ENCODE measurements around the gene SGCA. TPM values are rescaled to one million over a fixed set of nuclear protein-coding genes. Genes with fewer than 3 reads are reported as not detected.

The SGCA gene
- total RNA-seq, 1 donor from 2014 or later: 137 TPM

- no peak for DNase-seq
- no peak for TF ChIP-seq CTCF (IDR thresholded peaks at IDR 0.05; ENCODE audit: borderline replicate concordance)
Measured at GRCh38 chr17:50221266-50221863, 55.6 kb downstream of the SGCA start.

GRCh38 chr17:50221864-50222545 lies 56.2 kb downstream of the SGCA start:
- no peak overlapping the region for H3K4me3 ChIP-seq
- no peak for DNase-seq
- peaks cover 46% of the 10 kb centered on the region for H3K4me1 ChIP-seq
- intact Hi-C loops (cut with micrococcal nuclease): no loop called here
- no peak for TF ChIP-seq CTCF (IDR thresholded peaks at IDR 0.05; ENCODE audit: borderline replicate concordance)
- no peaks in the 10 kb centered on the region for H3K36me3 ChIP-seq
- H3K27me3 ChIP-seq (ENCODE audit: low read depth): peaks cover 26% of the 10 kb centered on the region
- peak overlapping the region; percentile 63 for H3K27ac ChIP-seq (replicated peaks)
- peaks cover 15% of the 10 kb centered on the region for H3K9me3 ChIP-seq (replicated peaks)

More at GRCh38 chr17:50221266-50221863, 55.6 kb downstream of the SGCA start:
- Histone ChIP-seq H3K4me1 (peaks cover 46% of the 10 kb centered on the region), H3K36me3 (no peaks in the 10 kb centered on the region), H3K9me3 (replicated peaks) (peaks cover 9% of the 10 kb centered on the region), H3K27ac (replicated peaks) (peak overlapping the region; percentile 63), H3K4me3 (no peak overlapping the region), H3K27me3 (ENCODE audit: low read depth) (peaks cover 26% of the 10 kb centered on the region)
- intact Hi-C loops (cut with micrococcal nuclease): no loop called here

- Histone ChIP-seq H3K27me3 (ENCODE audit: low read depth) (peaks cover 26% of the 10 kb centered on the region), H3K4me3 (no peak overlapping the region), H3K4me1 (peaks cover 39% of the 10 kb centered on the region), H3K36me3 (no peaks in the 10 kb centered on the region), H3K27ac (replicated peaks) (peak overlapping the region; percentile 63), H3K9me3 (replicated peaks) (peaks cover 15% of the 10 kb centered on the region)
- no peak for DNase-seq
- no peak for TF ChIP-seq CTCF (IDR thresholded peaks at IDR 0.05; ENCODE audit: borderline replicate concordance)
- intact Hi-C loops (cut with micrococcal nuclease): no loop called here
Measured at GRCh38 chr17:50222922-50223321, 57.1 kb downstream of the SGCA start.

Other genes with a start within 250 kb of the SGCA start
- not detected for gene DLX4, start 196.8 kb upstream of the SGCA start, total RNA-seq
- gene DLX3, start 170.8 kb upstream of the SGCA start, total RNA-seq: not detected
- gene ITGA3, start 109.9 kb upstream of the SGCA start, total RNA-seq: 17.0 TPM
- gene PDK2, start 70.7 kb upstream of the SGCA start, total RNA-seq: 206 TPM
- gene SAMD14, start 35.8 kb upstream of the SGCA start, total RNA-seq: 1.6 TPM
- 33.0 TPM for gene PPP1R9B, start 15.3 kb upstream of the SGCA start, total RNA-seq
- gene COL1A1, start 35.6 kb downstream of the SGCA start, total RNA-seq: 45.8 TPM
- gene TMEM92, start 108.5 kb downstream of the SGCA start, total RNA-seq: not detected
- gene XYLT2, start 180.1 kb downstream of the SGCA start, total RNA-seq: 12.6 TPM
- 85.0 TPM for gene MRPL27, start 207.2 kb downstream of the SGCA start, total RNA-seq
- 0.74 TPM for gene EME1, start 207.2 kb downstream of the SGCA start, total RNA-seq
- 23.7 TPM for gene LRRC59, start 231.5 kb downstream of the SGCA start, total RNA-seq